Esophagus (tissue), 2 donors: ENCODE results near the gene PDZD4. TPM values are rescaled to one million over a fixed set of nuclear protein-coding genes. Genes with fewer than 3 reads are reported as not detected.

ENCODE experiments used
- H3K27ac ChIP-seq, 2 donors: one replicate each; pipeline ENCODE4 v1.5.1; 2013; ENCODE audit warnings: low read depth in 2 of 2, mild to moderate bottlenecking in 2 of 2, inconsistent platforms in 1 of 2, low read length in 1 of 2, moderate library complexity in 1 of 2
- H3K27me3 ChIP-seq, 2 donors: one replicate each; pipeline ENCODE4 v1.6.1; 2013; ENCODE audit warnings: low read length in 2 of 2, control low read depth in 1 of 2, mild to moderate bottlenecking in 1 of 2; ENCODE audit not compliant: insufficient read depth in 2 of 2, control insufficient read depth in 1 of 2
- H3K36me3 ChIP-seq, 2 donors: one replicate each; pipeline ENCODE4 v1.6.1; 2013; ENCODE audit warnings: low read length in 1 of 2; ENCODE audit not compliant: control insufficient read depth in 2 of 2, insufficient read depth in 2 of 2
- H3K4me1 ChIP-seq, 2 donors: one replicate each; pipeline ENCODE4 v1.6.1; 2013; ENCODE audit warnings: low read length in 1 of 2; ENCODE audit not compliant: control insufficient read depth in 2 of 2, insufficient read depth in 2 of 2
- H3K4me3 ChIP-seq, 2 donors: one replicate each; pipeline ENCODE4 v1.5.1; 2013; ENCODE audit warnings: low read length in 2 of 2, mild to moderate bottlenecking in 2 of 2, low read depth in 1 of 2, moderate library complexity in 1 of 2
- H3K9me3 ChIP-seq, 2 donors: one replicate each; pipeline ENCODE4 v1.6.1; 2013; ENCODE audit warnings: mild to moderate bottlenecking in 2 of 2, low read depth in 1 of 2, low read length in 1 of 2, moderate library complexity in 1 of 2; ENCODE audit not compliant: control insufficient read depth in 2 of 2, insufficient read depth in 1 of 2
- WGBS, 2 donors: extraction: QIAGEN DNeasy Blood & Tissue Kit; methylation state at CpG; one replicate each; pipeline ENCODE4 v1.1.7; 2013; 5-methylcytosine and 5-hydroxymethylcytosine counted together
- polyA plus RNA-seq, 2 donors: library from polyadenylated mRNA; stranded (reverse); fragments of 200-250 nt; gene quantifications; one replicate each; pipeline ENCODE4 v1.2.3, GENCODE V29; 2013
- donor health status: healthy with polysubstance abuse.
- donor health status: Bipolar disorder and iron deficiency.

Gene PDZD4
- polyA plus RNA-seq, 2 donors: 2.3 to 4.0 TPM

DNA sequence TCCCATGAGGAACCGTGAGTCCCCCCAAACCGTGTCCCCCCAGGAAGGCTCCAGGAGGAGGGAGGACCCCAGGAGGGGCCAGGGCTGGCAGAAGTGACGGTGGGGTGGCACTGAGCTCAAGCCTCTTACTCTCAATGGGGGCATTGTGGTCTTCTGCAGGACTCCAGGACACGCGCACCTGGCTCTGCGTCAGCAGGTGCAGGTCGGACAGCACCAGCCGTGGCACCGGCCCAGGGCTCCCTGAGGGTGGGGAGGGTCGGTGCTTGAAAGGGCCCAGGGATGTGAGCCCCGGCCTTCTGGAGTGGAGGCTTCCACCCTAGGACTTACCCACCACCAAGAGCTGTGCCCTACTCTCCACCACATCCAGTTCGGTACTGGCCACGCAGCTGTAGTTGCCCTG is 37.3 kb upstream of the PDZD4 start:
- Histone ChIP-seq H3K27me3 (no peaks in the 10 kb centered on the region), H3K4me3 (no peak overlapping the region), H3K9me3 (no peaks in the 10 kb centered on the region), H3K36me3 (no peaks in the 10 kb centered on the region), H3K27ac (no peak overlapping the region), H3K4me1 (no peaks in the 10 kb centered on the region)
- WGBS, 2 donors: 81 to 87% methylated on average over 13 of the region's 13 CpGs

DNA sequence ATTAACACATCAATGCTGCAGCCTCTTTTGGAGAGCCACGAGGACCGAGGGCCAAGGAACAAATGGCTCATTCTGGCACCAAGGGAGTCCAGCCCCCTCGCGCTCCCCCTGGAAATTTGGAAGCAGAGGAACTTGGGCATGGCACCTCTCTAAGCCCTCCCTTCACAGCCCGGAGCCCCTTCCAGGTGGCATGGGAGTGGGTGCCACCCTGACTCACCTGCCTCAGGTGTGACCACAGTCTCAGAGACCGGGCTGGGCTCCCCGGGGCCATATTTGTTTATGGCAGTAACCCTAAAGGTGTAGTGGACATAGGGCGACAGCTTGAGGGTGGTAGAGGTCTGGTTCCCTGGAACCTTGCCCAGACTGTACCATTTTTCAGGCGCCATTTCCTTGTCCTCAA is 36.8 kb upstream of the PDZD4 start:
- no peak overlapping the region for H3K27ac ChIP-seq
- H3K4me3 ChIP-seq: no peak overlapping the region
- H3K4me1 ChIP-seq: no peaks in the 10 kb centered on the region
- H3K36me3 ChIP-seq: no peaks in the 10 kb centered on the region
- H3K27me3 ChIP-seq: no peaks in the 10 kb centered on the region
- H3K9me3 ChIP-seq: no peaks in the 10 kb centered on the region
- WGBS, 2 donors: 74 to 83% methylated on average over 9 of the region's 9 CpGs

DNA sequence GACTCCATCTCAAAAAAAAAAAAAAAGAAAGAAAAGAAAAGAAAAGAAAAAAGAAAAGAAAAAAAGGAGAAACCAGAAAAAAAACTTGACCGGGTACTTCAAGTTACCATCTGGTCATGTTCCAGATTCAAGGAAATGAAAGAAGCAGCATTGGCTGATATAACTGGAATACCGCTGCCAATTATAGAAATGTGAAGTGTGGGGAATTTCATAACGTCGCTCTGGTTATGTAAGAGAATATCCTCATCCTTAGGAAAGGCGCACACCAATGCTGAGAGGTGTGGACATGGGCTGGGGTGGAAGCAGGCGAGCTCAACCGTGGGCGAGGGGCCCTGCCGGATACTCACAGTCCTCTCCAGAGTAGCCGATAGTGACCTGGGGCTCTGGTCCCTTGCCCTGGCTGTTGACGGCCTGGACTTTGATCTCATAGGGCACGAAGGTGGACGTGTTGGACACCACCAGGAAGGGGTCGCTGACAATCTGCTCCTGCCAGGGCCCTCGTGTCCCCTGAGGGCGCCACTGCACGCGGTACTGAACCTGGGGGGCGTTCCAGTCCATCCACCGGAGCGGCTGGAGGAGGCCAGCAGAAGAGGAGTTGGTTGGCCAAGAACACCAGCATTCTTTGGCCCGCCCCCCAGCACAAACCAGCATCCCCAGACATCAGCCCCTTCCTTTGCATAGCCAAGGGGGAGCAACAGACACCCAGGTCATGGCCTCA is 36.1 kb upstream of the PDZD4 start:
- WGBS, 2 donors: 82 to 83% methylated on average over 21 to 22 of the region's 22 CpGs
- no peak overlapping the region for H3K4me3 ChIP-seq
- H3K9me3 ChIP-seq: no peaks in the 10 kb centered on the region
- H3K27me3 ChIP-seq: no peaks in the 10 kb centered on the region
- H3K4me1 ChIP-seq: no peaks in the 10 kb centered on the region
- H3K27ac ChIP-seq: no peak overlapping the region
- no peaks in the 10 kb centered on the region for H3K36me3 ChIP-seq

DNA sequence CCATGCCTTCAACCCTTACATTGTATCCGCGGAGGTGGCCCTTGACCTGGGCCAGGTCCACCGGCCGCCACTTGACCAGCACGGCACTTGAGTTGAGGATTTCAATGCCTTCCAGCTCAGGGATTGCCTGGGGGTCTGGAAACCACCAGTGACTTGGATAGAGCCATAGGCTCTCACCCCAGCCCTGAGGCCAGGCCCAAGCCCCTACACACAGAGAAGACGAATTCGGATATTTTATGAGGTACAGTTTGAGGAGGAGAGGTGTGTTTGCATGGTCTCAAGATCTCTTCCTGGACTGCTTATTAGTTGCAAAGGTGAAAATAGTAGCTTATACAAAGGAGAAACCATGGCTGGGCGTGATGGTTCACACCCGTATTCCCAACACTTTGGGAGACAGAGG is 35.3 kb upstream of the PDZD4 start:
- Histone ChIP-seq H3K27ac (no peak overlapping the region), H3K4me1 (no peaks in the 10 kb centered on the region), H3K27me3 (no peaks in the 10 kb centered on the region), H3K9me3 (no peaks in the 10 kb centered on the region), H3K4me3 (no peak overlapping the region), H3K36me3 (no peaks in the 10 kb centered on the region)
- WGBS, 2 donors: 90 to 94% methylated on average over 9 of the region's 9 CpGs

DNA sequence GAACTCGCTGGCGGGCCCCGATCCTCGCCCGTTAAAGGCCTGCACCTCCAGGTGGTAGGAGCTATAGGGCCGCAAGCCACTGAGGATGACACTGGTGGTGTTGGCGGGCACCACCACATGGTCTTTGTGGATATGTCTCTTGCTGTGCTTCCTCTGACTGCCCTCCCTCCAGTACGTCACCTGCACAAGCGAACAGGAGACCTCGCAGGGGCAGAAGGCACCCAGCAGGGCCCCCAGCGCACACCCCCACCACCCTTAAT is 34.9 kb upstream of the PDZD4 start:
- Histone ChIP-seq H3K27me3 (no peaks in the 10 kb centered on the region), H3K4me1 (no peaks in the 10 kb centered on the region), H3K4me3 (no peak overlapping the region), H3K9me3 (no peaks in the 10 kb centered on the region), H3K27ac (no peak overlapping the region), H3K36me3 (no peaks in the 10 kb centered on the region)
- 89 to 96% methylated on average over 10 to 11 of the region's 11 CpGs for WGBS, 2 donors

DNA sequence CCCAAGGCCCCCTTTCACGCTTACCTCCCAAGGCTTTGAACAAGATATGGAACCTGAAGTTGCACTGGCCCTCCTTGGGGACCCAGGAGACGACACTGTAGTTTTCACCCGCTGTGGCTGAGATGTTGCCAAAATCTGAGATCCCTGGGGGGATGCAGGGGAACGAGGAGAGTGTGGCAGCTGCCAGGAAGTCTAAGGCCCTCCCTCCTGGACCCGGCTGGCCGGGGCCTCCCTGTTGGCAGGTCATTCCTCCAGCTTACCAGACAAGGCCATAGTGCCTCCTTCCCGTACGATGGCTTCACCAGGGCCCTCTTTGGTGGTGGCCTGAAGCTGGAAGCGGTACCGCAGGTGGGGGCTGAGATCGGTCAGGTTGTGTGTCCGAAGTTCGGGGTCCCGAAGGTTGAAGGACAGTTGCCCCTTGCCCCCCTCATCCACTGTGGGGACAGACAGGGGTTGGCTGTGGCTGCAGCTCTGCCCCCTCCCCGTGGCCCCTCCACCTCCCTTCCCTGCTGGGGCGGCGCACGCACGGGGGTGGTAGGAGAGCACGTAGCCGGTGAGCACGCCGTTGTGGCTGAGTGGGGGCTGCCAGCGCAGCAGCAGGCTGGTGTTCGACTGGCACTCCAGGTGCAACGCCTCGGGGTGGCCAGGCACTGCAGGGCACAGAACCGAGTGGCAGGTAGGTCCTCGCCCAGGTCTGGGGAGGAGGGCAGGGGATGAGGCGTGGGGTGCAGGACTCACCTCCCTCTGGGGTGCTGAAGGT is 34.4 kb upstream of the PDZD4 start:
- Histone ChIP-seq H3K27me3 (peaks cover 0 to 4% of the 10 kb centered on the region in 2 donors), H3K9me3 (no peaks in the 10 kb centered on the region), H3K4me1 (no peaks in the 10 kb centered on the region), H3K4me3 (no peak overlapping the region), H3K36me3 (no peaks in the 10 kb centered on the region), H3K27ac (no peak overlapping the region)
- 81 to 85% methylated on average over 27 to 30 of the region's 30 CpGs for WGBS, 2 donors

DNA sequence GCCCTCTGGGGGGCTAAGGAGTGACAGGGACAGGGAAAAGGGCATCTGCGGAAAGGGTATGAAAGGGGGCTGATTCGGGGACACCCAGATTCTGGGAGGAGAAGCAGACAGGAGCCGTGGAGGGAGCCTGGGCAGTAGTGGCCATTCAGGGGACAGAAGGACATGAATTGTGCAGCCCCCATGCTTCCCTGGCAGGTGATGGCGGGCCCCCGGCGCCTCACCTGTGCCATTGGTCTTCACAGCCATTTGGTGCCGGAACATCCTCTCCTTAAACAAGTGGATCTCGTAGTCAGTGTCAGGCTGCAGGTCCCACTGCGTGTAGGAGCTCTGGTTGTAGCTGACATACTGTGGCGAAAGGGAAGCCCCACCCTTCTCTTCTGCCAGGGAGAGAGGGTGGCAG is 33.8 kb upstream of the PDZD4 start:
- Histone ChIP-seq H3K9me3 (no peaks in the 10 kb centered on the region), H3K36me3 (no peaks in the 10 kb centered on the region), H3K27ac (no peak overlapping the region), H3K4me3 (no peak overlapping the region), H3K27me3 (peaks cover 0 to 5% of the 10 kb centered on the region in 2 donors), H3K4me1 (no peaks in the 10 kb centered on the region)
- WGBS, 2 donors: 80 to 86% methylated on average over 10 of the region's 10 CpGs

DNA sequence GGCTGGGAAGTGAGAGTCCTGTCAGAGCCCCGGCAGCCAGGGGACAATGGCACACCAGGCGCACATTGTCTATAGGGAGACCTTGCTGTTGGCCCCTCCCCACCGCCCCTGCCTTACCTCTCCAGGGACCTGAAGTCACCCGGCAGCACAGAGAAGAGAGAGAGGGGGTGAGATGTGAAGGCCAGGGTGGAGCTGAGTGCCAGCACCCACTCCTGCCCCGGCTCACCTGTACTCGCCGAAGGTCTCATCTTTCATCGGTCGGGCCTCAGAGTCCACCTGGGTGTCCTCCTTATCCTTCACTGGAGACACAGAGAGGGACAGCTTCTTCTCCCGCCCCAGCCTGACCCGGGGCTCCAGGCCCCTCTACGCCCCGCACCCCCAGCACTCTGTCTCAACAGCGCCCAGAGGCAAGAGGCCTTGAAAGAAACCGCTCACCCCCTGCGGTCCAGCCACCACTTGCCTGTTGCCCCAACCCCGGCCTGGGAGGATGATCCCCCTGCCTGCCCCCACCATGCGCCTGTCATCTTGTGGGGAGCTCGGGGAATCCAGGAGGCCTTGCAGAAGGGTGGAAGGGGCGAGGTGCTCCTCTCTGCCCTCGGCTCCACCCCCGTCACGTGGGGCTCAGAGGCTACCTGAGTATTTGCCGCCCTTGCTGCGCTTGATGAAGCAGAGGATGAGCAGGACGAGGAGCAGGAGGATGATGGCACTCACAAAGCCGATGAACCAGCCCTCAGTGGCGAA is 33.1 kb upstream of the PDZD4 start:
- Histone ChIP-seq H3K9me3 (no peaks in the 10 kb centered on the region), H3K4me3 (no peak overlapping the region), H3K27ac (no peak overlapping the region), H3K4me1 (no peaks in the 10 kb centered on the region), H3K36me3 (no peaks in the 10 kb centered on the region), H3K27me3 (peaks cover 0 to 5% of the 10 kb centered on the region in 2 donors)
- WGBS, 2 donors: 66 to 68% methylated on average over 26 to 28 of the region's 28 CpGs

DNA sequence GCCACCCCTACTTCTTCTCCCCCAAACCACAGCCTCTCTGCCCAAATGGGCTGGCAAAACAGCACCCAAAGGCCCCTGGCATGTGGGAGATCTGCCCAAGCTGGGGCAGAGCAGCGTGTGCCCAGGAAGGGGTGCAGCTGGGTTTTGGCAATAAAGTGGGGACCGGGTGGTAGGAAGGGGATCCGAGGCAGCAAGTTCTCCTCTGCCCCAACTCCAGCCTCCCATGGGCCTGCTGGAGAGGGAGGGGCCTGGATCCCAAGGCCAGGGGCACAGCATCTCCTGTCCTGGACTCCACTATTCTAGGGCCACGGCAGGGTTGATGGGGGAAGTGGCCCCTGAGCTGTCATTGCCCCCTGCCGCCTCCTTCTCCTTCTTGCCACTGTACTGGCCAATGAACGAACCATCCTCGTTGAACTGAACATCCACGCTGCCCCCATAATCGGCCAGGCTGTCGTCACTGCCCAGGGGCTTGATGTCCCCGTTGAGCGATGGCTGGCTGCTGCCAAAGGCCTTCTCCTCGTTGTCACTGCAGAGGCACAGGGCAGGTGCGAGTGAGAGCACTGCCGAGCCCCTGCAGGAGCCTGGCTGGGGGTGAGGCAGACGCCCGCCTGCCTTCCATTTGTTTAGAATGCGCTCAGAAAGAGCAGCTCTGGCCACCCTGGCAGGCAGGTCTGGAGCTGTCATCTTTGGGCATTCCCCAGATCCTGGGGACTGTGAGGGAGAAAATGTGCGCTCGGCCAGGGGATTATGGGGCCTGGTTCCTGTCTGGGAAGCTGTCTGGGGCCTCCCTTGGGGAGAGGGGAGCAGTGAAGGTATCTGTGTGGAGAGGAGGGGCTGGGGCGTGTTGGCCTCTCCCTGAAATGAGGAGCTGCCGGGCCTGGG is 32.3 kb upstream of the PDZD4 start:
- Histone ChIP-seq H3K4me1 (no peaks in the 10 kb centered on the region), H3K36me3 (no peaks in the 10 kb centered on the region), H3K9me3 (no peaks in the 10 kb centered on the region), H3K27ac (no peak overlapping the region), H3K27me3 (peaks cover 0 to 5% of the 10 kb centered on the region in 2 donors), H3K4me3 (no peak overlapping the region)
- 63 to 71% methylated on average over 20 to 22 of the region's 22 CpGs for WGBS, 2 donors
